KMS-11 (cell line): Measurements from ENCODE around the gene MYG1.
A peak's percentile ranks its signal among the peaks of the same experiment; 100 is the strongest.

Source experiments
- H2AFZ ChIP-seq: fragments of 200-600 bp; sonication (generic); 2 replicates; pipeline ENCODE4 v1.6.1; 2016; ENCODE audit warnings: antibody characterized with exemption, mixed run types, low read depth
- H3K27ac ChIP-seq: fragments of 200-600 bp; sonication (generic); 2 replicates; pipeline ENCODE4 v1.6.1; 2016; ENCODE audit warnings: mild to moderate bottlenecking, mixed run types
- H3K27me3 ChIP-seq: fragments of 200-600 bp; sonication (generic); 2 replicates; pipeline ENCODE4 v1.6.1; 2017; ENCODE audit warnings: mild to moderate bottlenecking, low read depth, mixed run types, moderate library complexity; ENCODE audit not compliant: insufficient read depth
- H3K36me3 ChIP-seq: fragments of 200-600 bp; sonication (generic); 2 replicates; pipeline ENCODE4 v1.6.1; 2017; ENCODE audit warnings: mild to moderate bottlenecking, mixed run types; ENCODE audit not compliant: insufficient read depth
- H3K4me1 ChIP-seq: fragments of 200-600 bp; sonication (generic); 2 replicates; pipeline ENCODE4 v1.6.1; 2016; ENCODE audit warnings: mild to moderate bottlenecking, low read depth, mixed run types; ENCODE audit not compliant: poor library complexity, severe bottlenecking
- H3K4me2 ChIP-seq: fragments of 200-600 bp; sonication (generic); 2 replicates; pipeline ENCODE4 v1.7.0; 2016; ENCODE audit warnings: mild to moderate bottlenecking, mixed run types
- H3K4me3 ChIP-seq: fragments of 200-600 bp; sonication (generic); IDR thresholded peaks from 2 replicates; pipeline ENCODE4 v1.6.1; 2017; ENCODE audit warnings: low read depth, low read length, mixed read lengths; ENCODE audit not compliant: insufficient read depth
- H3K79me2 ChIP-seq: fragments of 200-600 bp; sonication (generic); 2 replicates; pipeline ENCODE4 v1.6.1; 2016; ENCODE audit warnings: low read depth, mixed run types; ENCODE audit not compliant: insufficient read depth
- H3K9ac ChIP-seq: fragments of 200-600 bp; sonication (generic); 2 replicates; pipeline ENCODE4 v1.6.1; 2016; ENCODE audit warnings: mild to moderate bottlenecking, mixed run types
- H4K20me1 ChIP-seq: fragments of 200-600 bp; sonication (generic); 2 replicates; pipeline ENCODE4 v1.6.1; 2016; ENCODE audit warnings: mild to moderate bottlenecking, mixed run types; ENCODE audit not compliant: insufficient read depth
- CTCF ChIP-seq: fragments of 200-600 bp; sonication (generic); conservative IDR thresholded peaks from 2 replicates; pipeline ENCODE4 v1.6.1; 2017; ENCODE audit warnings: low read depth, mild to moderate bottlenecking, antibody characterized with exemption, low read length, moderate library complexity, mixed read lengths

MYG1 gene

GRCh38 chr12:53353257-53353655 lies 53.8 kb downstream of the MYG1 start:
- H3K4me2 ChIP-seq = peak overlapping the region; percentile 5
- no peaks in the 10 kb centered on the region for H3K36me3 ChIP-seq
- H3K79me2 ChIP-seq = no peaks in the 10 kb centered on the region
- no peak for TF ChIP-seq CTCF
- peak overlapping the region; percentile 25; the same call in 1 of the 2 replicates for H2AFZ ChIP-seq
- H3K4me1 ChIP-seq = peaks cover 14% of the 10 kb centered on the region
- H4K20me1 ChIP-seq = no peaks in the 10 kb centered on the region
- no peak overlapping the region for H3K4me3 ChIP-seq
- H3K27me3 ChIP-seq = no peaks in the 10 kb centered on the region
- H3K27ac ChIP-seq = no peak overlapping the region
- no peak overlapping the region for H3K9ac ChIP-seq

DNA sequence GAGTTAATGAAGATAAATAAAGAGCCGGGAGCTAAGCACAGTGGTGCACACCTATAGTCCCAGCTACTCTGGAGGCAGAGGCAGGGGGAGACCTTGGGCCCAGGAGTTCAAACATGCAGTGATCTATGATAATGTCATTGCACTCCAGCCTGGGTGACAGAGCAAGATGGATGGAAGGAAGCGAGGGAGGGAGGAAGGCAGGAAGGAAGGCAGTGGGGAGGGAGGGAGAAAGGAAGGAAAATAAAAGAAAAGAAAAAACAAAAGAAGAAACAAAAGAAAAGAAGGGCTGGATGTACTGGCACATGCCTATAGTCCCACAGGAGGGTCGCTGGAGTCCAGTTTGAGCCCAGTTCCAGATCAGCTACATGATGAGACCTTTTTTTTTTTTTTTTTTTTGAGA lies 55.6 kb downstream of the MYG1 start:
- TF ChIP-seq CTCF = no peak
- peaks cover 14% of the 10 kb centered on the region for H3K4me1 ChIP-seq
- H3K27ac ChIP-seq = no peak overlapping the region
- H4K20me1 ChIP-seq = no peaks in the 10 kb centered on the region
- H3K9ac ChIP-seq = no peak overlapping the region
- no peaks in the 10 kb centered on the region for H3K79me2 ChIP-seq
- no peak overlapping the region for H2AFZ ChIP-seq
- H3K36me3 ChIP-seq = no peaks in the 10 kb centered on the region
- H3K4me3 ChIP-seq = no peak overlapping the region
- H3K27me3 ChIP-seq = no peaks in the 10 kb centered on the region
- H3K4me2 ChIP-seq = no peak overlapping the region
